ENCODE data around the gene AP4E1. TPM values are rescaled to one million over a fixed set of nuclear protein-coding genes. Genes with fewer than 3 reads are reported as not detected.

The AP4E1 gene
- polyA plus RNA-seq, 1 experiment = 1.8 TPM

DNA sequence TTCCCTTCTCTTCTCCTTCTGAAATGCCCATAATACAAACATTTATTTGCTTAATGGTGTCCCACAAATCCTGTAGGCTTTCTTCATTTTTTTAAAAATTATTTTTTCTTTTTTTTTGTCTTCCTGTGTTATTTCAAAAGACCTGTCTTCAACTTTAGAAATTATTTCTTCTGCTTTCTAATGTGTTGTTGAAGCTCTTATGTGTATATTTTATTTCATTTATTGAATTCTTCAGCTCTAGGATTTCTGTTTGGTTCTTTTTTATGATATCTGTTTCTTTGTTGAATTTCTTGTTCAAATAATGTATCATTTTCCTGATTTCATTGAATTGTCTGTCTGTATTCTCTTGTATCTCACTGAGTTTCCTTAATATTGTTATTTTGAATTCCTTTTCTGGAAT, 63.1 kb downstream of the AP4E1 start:
- DNase-seq (ENCODE audit: low read depth) = no peak
- ChIA-PET CTCF (no interaction called here), POLR2A (no interaction called here)
- H3K4me3 ChIP-seq (ENCODE audit: low read depth, low read length) = no peak overlapping the region
- peaks cover 6% of the 10 kb centered on the region for H3K36me3 ChIP-seq (ENCODE audit: control insufficient read depth, insufficient read depth, low read length)
- TF ChIP-seq, protein P1, sequence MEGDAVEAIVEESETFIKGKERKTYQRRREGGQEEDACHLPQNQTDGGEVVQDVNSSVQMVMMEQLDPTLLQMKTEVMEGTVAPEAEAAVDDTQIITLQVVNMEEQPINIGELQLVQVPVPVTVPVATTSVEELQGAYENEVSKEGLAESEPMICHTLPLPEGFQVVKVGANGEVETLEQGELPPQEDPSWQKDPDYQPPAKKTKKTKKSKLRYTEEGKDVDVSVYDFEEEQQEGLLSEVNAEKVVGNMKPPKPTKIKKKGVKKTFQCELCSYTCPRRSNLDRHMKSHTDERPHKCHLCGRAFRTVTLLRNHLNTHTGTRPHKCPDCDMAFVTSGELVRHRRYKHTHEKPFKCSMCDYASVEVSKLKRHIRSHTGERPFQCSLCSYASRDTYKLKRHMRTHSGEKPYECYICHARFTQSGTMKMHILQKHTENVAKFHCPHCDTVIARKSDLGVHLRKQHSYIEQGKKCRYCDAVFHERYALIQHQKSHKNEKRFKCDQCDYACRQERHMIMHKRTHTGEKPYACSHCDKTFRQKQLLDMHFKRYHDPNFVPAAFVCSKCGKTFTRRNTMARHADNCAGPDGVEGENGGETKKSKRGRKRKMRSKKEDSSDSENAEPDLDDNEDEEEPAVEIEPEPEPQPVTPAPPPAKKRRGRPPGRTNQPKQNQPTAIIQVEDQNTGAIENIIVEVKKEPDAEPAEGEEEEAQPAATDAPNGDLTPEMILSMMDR (IDR thresholded peaks at IDR 0.05; ENCODE audit: insufficient read depth, low read depth, low read length) = no peak
- H3K27me3 ChIP-seq (ENCODE audit: control insufficient read depth, insufficient read depth, low read length) = no peaks in the 10 kb centered on the region

- TF ChIP-seq, protein P1 (IDR thresholded peaks at IDR 0.05; ENCODE audit: insufficient read depth, low read depth, low read length) = no peak
- ChIA-PET POLR2A (no interaction called here), CTCF (no interaction called here)
- H3K27me3 ChIP-seq (ENCODE audit: control insufficient read depth, insufficient read depth, low read length) = no peaks in the 10 kb centered on the region
- peaks cover 6% of the 10 kb centered on the region for H3K36me3 ChIP-seq (ENCODE audit: control insufficient read depth, insufficient read depth, low read length)
- DNase-seq (ENCODE audit: low read depth) = no peak
- H3K4me3 ChIP-seq (ENCODE audit: low read depth, low read length) = no peak overlapping the region
Observed at GRCh38 chr15:50973605-50974004, 65.1 kb downstream of the AP4E1 start.

DNA sequence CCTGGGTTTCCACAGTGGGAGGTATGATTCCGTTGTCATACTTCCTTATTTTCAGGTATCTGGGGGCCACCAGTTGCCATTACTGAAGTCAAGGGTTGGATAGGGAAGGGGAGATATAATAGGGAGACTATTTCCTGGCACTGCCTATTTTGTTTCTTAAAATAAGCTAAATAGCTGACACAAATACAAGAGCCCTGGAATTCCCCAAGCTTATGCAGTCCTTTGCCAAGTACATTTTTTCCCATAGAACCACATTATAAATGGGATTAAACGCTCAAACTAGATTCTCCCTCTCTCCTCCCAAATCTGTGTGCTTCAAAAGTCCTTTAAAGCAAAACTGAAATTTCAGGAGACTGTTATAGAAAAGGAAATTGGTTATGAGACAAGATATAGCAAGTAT, 68.7 kb downstream of the AP4E1 start:
- Histone ChIP-seq H3K36me3 (ENCODE audit: control insufficient read depth, insufficient read depth, low read length) (peaks cover 12% of the 10 kb centered on the region), H3K4me3 (ENCODE audit: low read depth, low read length) (no peak overlapping the region), H3K27me3 (ENCODE audit: control insufficient read depth, insufficient read depth, low read length) (no peaks in the 10 kb centered on the region)
- ChIA-PET POLR2A (no interaction called here), CTCF (no interaction called here)
- TF ChIP-seq, protein P1 (IDR thresholded peaks at IDR 0.05; ENCODE audit: insufficient read depth, low read depth, low read length) = no peak
- no peak for DNase-seq (ENCODE audit: low read depth)

GRCh38 chr15:50978580-50978979, 70.1 kb downstream of the AP4E1 start:
- Histone ChIP-seq H3K27me3 (ENCODE audit: control insufficient read depth, insufficient read depth, low read length) (no peaks in the 10 kb centered on the region), H3K36me3 (ENCODE audit: control insufficient read depth, insufficient read depth, low read length) (peaks cover 8% of the 10 kb centered on the region), H3K4me3 (ENCODE audit: low read depth, low read length) (no peak overlapping the region)
- ChIA-PET CTCF (interaction anchor here (1.0 to 1.3 kb wide), 2 partner anchors 15 to 185 kb away, joined by 3 read pairs; no protein-coding TSS in a partner anchor), POLR2A (no interaction called here)
- DNase-seq (ENCODE audit: low read depth) = no peak
- TF ChIP-seq, protein P1 (IDR thresholded peaks at IDR 0.05; ENCODE audit: insufficient read depth, low read depth, low read length) = no peak

- no peaks in the 10 kb centered on the region for H3K27me3 ChIP-seq (ENCODE audit: control insufficient read depth, insufficient read depth, low read length)
- no peak overlapping the region for H3K4me3 ChIP-seq (ENCODE audit: low read depth, low read length)
- ChIA-PET POLR2A (no interaction called here), CTCF (interaction anchor here (1.2 to 1.3 kb wide), 2 partner anchors 14 to 23 kb away, joined by 3 to 4 read pairs; no protein-coding TSS in a partner anchor)
- DNase-seq (ENCODE audit: low read depth) = peak; percentile 4
- TF ChIP-seq, protein P1 (IDR thresholded peaks at IDR 0.05; ENCODE audit: insufficient read depth, low read depth, low read length) = no peak
- peaks cover 8% of the 10 kb centered on the region for H3K36me3 ChIP-seq (ENCODE audit: control insufficient read depth, insufficient read depth, low read length)
Observed at GRCh38 chr15:50979041-50979440, 70.6 kb downstream of the AP4E1 start.

Data from BJ (cell line).